Parathyroid adenoma (tissue), 2 donors: ENCODE results near the gene HK2.

Experiments used
- H2AFZ ChIP-seq: fragments of 300-600 bp; sonication (generic); one replicate; pipeline ENCODE4 v1.7.0; 2017; ENCODE audit warnings: antibody characterized with exemption, mild to moderate bottlenecking
- H3K27ac ChIP-seq: fragments of 300-600 bp; sonication (generic); one replicate; pipeline ENCODE4 v1.7.0; 2017
- H3K27me3 ChIP-seq: fragments of 300-600 bp; sonication (generic); one replicate; pipeline ENCODE4 v1.7.0; 2017; ENCODE audit warnings: low read length; ENCODE audit not compliant: control insufficient read depth, insufficient read depth
- H3K36me3 ChIP-seq: fragments of 300-600 bp; sonication (generic); one replicate; pipeline ENCODE4 v1.7.0; 2017; ENCODE audit warnings: low read length; ENCODE audit not compliant: control insufficient read depth, insufficient read depth
- H3K4me1 ChIP-seq: fragments of 300-600 bp; sonication (generic); one replicate; pipeline ENCODE4 v1.7.0; 2017; ENCODE audit warnings: control low read depth
- H3K4me2 ChIP-seq: fragments of 300-600 bp; sonication (generic); one replicate; pipeline ENCODE4 v1.7.0; 2017; ENCODE audit warnings: low read length
- H3K4me3 ChIP-seq: fragments of 300-600 bp; sonication (generic); one replicate; pipeline ENCODE4 v1.7.0; 2017; ENCODE audit warnings: low read depth, low read length
- H3K79me2 ChIP-seq: fragments of 300-600 bp; sonication (generic); one replicate; pipeline ENCODE4 v1.7.0; 2017; ENCODE audit warnings: control low read depth
- H3K9ac ChIP-seq: fragments of 300-600 bp; sonication (generic); one replicate; pipeline ENCODE4 v1.7.0; 2017; ENCODE audit warnings: mild to moderate bottlenecking
- H3K9me3 ChIP-seq: fragments of 300-600 bp; sonication (generic); one replicate; pipeline ENCODE4 v1.7.0; 2017; ENCODE audit warnings: low read length; ENCODE audit not compliant: control insufficient read depth
- TF ChIP-seq, protein P1 (sequence below): fragments of 300-600 bp; sonication (generic); IDR thresholded peaks from one replicate; pipeline ENCODE4 v1.7.0; 2017; ENCODE audit warnings: antibody characterized with exemption, mild to moderate bottlenecking
- donor health status: primary hyperparathyroidism.

HK2 gene

DNA sequence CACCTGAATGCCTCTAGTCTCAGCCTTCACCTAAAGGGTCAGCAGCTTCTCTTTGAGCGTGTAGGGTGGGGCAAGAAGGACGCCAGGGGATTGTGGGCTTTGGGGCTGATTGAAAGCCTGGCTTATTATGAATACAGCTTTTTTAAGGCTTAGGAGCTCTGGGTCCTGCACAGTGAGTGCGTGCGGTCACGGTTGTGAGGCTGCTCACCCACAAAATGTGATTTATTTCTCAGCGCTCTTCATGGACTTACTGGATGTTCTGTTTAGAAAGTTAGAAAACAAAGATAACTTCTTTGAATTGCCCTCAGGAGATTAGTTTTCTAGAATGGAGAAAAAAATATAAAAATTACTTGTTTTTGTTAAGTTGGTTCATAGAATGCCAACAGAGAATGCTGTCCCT is 37.5 kb downstream of the HK2 start:
- no peak overlapping the region for H3K27ac ChIP-seq

DNA sequence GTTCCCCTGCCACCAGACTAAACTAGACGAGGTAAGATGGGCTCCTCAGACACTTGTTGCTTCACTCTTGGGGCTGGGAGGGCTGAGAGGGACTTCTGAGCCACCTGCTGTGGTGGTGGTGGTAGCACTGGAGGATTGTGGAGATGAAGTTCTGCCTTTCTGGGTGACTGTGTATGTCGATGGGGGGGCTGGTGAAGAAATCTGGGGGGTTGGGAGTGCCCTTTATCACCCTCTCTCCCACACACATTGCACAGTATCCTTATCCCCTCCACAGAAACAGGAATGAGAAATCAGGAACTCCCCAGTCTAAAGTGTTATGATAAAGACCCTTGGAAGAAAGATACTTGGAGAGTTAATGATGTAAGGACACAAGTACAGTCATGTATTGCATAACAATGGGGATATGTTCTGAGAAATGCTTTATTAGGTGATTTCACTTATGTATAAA is 38.5 kb downstream of the HK2 start:
- H3K79me2 ChIP-seq = no peaks in the 10 kb centered on the region
- no peaks in the 10 kb centered on the region for H3K9me3 ChIP-seq
- H2AFZ ChIP-seq = no peak overlapping the region
- no peak overlapping the region for H3K27ac ChIP-seq
- no peaks in the 10 kb centered on the region for H3K4me1 ChIP-seq
- TF ChIP-seq, protein P1, sequence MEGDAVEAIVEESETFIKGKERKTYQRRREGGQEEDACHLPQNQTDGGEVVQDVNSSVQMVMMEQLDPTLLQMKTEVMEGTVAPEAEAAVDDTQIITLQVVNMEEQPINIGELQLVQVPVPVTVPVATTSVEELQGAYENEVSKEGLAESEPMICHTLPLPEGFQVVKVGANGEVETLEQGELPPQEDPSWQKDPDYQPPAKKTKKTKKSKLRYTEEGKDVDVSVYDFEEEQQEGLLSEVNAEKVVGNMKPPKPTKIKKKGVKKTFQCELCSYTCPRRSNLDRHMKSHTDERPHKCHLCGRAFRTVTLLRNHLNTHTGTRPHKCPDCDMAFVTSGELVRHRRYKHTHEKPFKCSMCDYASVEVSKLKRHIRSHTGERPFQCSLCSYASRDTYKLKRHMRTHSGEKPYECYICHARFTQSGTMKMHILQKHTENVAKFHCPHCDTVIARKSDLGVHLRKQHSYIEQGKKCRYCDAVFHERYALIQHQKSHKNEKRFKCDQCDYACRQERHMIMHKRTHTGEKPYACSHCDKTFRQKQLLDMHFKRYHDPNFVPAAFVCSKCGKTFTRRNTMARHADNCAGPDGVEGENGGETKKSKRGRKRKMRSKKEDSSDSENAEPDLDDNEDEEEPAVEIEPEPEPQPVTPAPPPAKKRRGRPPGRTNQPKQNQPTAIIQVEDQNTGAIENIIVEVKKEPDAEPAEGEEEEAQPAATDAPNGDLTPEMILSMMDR = no peak
- H3K36me3 ChIP-seq = no peaks in the 10 kb centered on the region
- no peak overlapping the region for H3K4me2 ChIP-seq
- no peak overlapping the region for H3K4me3 ChIP-seq
- no peak overlapping the region for H3K9ac ChIP-seq
- H3K27me3 ChIP-seq = no peaks in the 10 kb centered on the region

More for the DNA sequence above, 37.5 kb downstream of the HK2 start:
- no peaks in the 10 kb centered on the region for H3K4me1 ChIP-seq
- H2AFZ ChIP-seq = no peak overlapping the region
- H3K4me3 ChIP-seq = no peak overlapping the region
- TF ChIP-seq, protein P1 = no peak
- no peaks in the 10 kb centered on the region for H3K36me3 ChIP-seq
- H3K9me3 ChIP-seq = no peaks in the 10 kb centered on the region
- H3K9ac ChIP-seq = no peak overlapping the region
- H3K27me3 ChIP-seq = no peaks in the 10 kb centered on the region
- no peaks in the 10 kb centered on the region for H3K79me2 ChIP-seq
- H3K4me2 ChIP-seq = no peak overlapping the region

DNA sequence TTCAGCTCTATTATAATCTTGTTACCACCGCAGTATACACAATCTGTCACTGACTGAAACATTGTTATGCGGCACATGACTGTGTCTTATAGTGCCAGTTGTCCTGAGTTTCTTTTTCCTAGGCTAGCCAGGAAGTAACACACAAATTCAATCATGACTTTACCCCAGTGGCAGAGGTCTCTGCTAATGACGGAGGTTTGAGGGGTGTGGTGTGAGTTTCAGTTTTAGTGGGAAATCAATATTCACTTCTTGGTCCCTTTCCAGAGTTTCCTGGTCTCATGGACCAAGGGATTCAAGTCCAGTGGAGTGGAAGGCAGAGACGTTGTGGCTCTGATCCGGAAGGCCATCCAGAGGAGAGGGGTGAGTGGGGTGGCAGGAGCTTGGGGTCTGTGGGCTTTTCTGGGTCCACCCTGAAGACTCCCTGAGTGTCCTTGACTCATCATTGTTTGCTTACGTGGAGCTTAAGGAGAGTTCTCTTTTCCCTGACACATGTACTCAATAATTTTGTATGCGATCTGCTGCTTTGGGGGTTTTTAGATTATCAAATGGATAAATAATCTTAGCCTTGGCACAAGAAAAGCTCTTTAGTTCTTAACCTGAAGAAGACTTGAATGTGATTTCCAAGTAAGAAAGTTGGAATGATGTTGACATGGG is 39.2 kb downstream of the HK2 start:
- H3K9me3 ChIP-seq = no peaks in the 10 kb centered on the region
- H3K36me3 ChIP-seq = no peaks in the 10 kb centered on the region
- H3K27me3 ChIP-seq = no peaks in the 10 kb centered on the region
- H3K79me2 ChIP-seq = no peaks in the 10 kb centered on the region
- no peak overlapping the region for H2AFZ ChIP-seq
- no peak overlapping the region for H3K9ac ChIP-seq
- H3K4me1 ChIP-seq = no peaks in the 10 kb centered on the region
- TF ChIP-seq, protein P1 = no peak
- no peak overlapping the region for H3K4me2 ChIP-seq
- no peak overlapping the region for H3K4me3 ChIP-seq
- no peak overlapping the region for H3K27ac ChIP-seq

DNA sequence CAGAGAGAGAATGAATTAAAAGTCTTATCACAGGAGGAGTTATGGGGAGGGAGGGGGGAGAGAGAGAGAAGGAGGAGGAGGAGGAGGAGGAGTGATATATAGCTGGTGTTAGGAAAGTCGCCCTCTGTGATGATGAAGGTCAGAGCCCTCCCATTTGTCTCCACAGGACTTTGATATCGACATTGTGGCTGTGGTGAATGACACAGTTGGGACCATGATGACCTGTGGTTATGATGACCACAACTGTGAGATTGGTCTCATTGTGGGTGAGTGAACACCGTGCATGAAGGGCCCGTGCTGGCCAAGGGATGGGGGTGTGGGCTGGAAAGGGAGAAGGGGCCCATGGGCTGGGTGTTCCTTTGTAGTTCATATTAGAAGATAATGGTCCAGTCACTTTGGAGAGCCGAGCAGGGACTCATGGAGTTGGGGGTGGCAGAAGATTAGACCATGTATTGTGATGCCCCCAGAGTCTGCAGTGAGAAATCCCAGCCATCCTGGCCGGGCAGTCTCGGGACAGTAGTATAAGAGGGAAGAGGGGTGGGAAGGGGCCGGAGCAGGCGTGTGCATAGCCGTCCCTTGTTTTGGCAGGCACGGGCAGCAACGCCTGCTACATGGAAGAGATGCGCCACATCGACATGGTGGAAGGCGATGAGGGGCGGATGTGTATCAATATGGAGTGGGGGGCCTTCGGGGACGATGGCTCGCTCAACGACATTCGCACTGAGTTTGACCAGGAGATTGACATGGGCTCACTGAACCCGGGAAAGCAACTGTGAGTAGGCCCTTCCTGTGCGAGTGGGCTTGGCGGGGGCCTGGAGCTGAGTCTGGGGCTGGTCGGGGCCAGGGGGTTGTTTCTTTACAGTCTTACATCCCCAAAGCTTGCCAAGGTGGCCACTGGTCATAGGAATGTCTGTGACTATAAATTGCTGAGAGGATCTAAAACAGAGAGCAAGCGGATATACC is 40.0 kb downstream of the HK2 start:
- TF ChIP-seq, protein P1 = no peak
- H3K79me2 ChIP-seq = no peaks in the 10 kb centered on the region
- H3K36me3 ChIP-seq = no peaks in the 10 kb centered on the region
- H3K4me1 ChIP-seq = no peaks in the 10 kb centered on the region
- H3K9ac ChIP-seq = no peak overlapping the region
- H3K4me2 ChIP-seq = no peak overlapping the region
- no peaks in the 10 kb centered on the region for H3K27me3 ChIP-seq
- no peak overlapping the region for H3K4me3 ChIP-seq
- H2AFZ ChIP-seq = no peak overlapping the region
- H3K9me3 ChIP-seq = no peaks in the 10 kb centered on the region
- no peak overlapping the region for H3K27ac ChIP-seq
